HG03432 (cell line): Measurements from ENCODE around the gene XIRP2.

ENCODE experiments used
- ATAC-seq: cut with Tn5 transposase; IDR thresholded peaks from one replicate; pipeline ENCODE4 v1.9.1; 2021; ENCODE audit warnings: mild to moderate bottlenecking, moderate library complexity; ENCODE audit not compliant: unreplicated experiment

XIRP2 gene, protein sequence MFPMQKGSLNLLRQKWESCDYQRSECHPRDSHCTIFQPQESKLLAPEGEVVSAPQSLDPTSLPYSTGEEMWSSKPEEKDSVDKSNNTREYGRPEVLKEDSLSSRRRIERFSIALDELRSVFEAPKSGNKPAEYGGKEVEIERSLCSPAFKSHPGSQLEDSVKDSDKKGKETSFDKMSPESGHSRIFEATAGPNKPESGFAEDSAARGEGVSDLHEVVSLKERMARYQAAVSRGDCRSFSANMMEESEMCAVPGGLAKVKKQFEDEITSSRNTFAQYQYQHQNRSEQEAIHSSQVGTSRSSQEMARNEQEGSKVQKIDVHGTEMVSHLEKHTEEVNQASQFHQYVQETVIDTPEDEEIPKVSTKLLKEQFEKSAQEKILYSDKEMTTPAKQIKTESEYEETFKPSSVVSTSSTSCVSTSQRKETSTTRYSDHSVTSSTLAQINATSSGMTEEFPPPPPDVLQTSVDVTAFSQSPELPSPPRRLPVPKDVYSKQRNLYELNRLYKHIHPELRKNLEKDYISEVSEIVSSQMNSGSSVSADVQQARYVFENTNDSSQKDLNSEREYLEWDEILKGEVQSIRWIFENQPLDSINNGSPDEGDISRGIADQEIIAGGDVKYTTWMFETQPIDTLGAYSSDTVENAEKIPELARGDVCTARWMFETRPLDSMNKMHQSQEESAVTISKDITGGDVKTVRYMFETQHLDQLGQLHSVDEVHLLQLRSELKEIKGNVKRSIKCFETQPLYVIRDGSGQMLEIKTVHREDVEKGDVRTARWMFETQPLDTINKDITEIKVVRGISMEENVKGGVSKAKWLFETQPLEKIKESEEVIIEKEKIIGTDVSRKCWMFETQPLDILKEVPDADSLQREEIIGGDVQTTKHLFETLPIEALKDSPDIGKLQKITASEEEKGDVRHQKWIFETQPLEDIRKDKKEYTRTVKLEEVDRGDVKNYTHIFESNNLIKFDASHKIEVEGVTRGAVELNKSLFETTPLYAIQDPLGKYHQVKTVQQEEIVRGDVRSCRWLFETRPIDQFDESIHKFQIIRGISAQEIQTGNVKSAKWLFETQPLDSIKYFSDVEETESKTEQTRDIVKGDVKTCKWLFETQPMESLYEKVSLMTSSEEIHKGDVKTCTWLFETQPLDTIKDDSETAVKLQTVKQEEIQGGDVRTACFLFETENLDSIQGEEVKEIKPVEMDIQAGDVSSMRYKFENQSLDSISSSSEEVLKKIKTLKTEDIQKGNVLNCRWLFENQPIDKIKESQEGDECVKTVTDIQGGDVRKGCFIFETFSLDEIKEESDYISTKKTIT (N-terminal part only)

GRCh38 chr2:166888180-166888579 is at the start of gene XIRP2:
Gene XIRP2, plus strand, starts transcription at chr2:166888480. Its CDS starts 15,003 bp downstream, at chr2:166903483.
- no peak for ATAC-seq

DNA sequence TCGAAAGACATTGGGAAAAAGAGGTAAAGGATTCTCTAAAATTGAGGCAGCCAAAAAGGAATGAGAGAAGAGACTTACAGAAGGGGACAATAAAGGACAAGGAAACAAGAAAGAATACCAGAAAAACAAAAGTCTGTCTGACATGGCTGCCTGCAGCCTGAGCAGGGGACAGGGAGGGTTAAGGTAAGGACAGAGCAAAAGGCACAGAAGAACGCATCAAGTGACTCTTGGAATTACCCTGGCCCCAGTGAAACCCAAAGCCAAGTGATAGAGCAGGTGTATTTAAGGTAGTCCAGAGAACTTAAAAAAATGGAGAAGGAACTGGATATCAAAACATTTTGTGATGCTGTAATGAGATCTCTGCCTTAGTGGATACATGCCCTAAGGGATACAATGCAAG is 47.1 kb upstream of the XIRP2 start:
- ATAC-seq = no peak

DNA sequence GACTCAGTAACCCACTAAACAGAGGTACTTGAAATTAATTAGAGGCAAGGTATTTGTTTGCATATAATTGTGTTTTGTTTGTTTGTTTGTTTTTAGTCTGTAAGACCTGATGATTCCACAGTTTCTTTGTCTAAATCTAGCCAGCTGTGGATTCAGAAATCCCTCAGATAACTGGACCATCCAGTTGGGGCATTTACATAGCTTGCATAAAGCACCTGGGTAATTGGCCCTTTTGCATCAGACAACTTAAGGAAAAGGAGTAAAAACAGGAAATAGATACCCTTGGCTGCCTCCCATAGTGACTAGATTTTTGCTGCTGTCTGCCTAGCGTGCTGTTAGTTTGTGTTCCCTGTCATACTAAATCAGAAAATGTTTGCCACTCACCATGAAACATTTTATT is 46.6 kb upstream of the XIRP2 start:
- no peak for ATAC-seq

- ATAC-seq = no peak
Measured at GRCh38 chr2:166844111-166844510, 44.2 kb upstream of the XIRP2 start.

- no peak for ATAC-seq
Measured at GRCh38 chr2:166862468-166863132, 25.7 kb upstream of the XIRP2 start.

DNA sequence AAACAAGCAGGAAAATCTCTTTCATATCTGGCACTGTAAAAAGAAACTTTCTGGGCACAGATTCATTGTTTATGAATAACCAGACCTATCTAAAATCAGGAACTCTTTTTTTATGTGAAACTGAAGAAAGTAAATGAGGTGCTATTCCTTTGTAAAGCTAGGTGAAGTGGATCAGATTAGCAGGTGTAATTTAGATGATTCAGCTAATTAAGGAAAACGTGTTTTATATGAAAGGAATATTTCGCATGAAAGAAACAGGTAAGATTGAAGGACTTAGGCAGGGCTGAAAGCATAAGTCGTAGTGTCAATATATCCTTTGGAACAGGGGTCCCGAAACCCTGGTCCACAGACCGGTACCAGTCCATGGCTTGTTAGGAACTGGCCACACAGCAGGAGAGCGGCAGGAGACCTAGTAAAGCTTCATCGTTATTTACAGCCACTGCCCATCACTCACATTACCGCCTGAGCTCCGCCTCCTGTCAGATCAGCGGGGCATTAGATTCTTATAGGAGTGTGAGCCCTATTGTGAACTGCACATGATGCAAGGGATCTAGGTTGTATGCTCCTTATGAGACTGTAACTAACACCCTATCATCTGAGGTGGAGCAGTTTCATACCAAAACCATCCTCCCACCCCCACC is 20.3 kb upstream of the XIRP2 start:
- no peak for ATAC-seq

GRCh38 chr2:166870346-166870745 is 17.9 kb upstream of the XIRP2 start:
- no peak for ATAC-seq

GRCh38 chr2:166881177-166881576 is 7.1 kb upstream of the XIRP2 start:
- no peak for ATAC-seq

DNA sequence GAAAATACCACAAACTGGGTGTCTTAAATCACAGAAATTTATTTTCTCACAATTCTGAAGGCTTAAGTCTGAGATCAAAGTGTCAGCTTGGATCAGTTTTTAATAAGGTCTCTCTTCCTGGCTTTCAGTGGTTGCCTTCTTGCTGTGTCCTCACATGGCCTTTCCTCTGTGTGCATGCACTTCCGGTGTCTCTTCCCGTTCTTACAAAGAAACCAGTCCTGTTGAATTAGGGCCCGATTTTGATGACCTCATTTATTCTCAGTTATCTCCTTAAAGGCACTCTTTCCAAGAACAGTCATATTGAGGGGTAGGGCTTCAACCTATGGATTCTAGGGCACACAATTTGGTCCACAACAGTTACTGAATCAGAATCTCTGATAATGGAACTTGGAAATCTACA is 5.4 kb upstream of the XIRP2 start:
- ATAC-seq = no peak

- no peak for ATAC-seq
Measured at GRCh38 chr2:166891727-166892126, 3.4 kb downstream of the XIRP2 start.

GRCh38 chr2:166892397-166892796 is 4.1 kb downstream of the XIRP2 start:
- ATAC-seq = no peak

DNA sequence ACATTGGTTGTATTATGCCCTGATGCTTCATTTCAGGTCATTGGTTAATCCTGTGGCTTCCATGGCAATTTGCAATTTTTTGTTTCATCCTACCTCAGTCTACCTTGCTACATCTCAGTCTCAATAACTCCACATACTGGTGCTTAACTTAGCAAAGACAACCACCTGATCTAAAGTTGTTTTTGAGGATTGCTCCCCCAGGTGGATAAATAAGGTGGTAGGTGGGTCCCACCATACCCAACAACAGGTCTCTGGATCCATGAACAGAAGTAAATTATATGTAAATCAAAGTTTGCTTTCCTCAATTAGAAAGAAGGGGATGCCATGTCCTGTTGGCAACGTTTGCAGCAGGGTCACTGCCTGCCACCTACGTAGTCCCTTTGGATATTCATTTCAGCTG is 7.0 kb downstream of the XIRP2 start:
- ATAC-seq = no peak

GRCh38 chr2:166897666-166898065 is 9.4 kb downstream of the XIRP2 start:
- ATAC-seq = no peak

GRCh38 chr2:166899676-166900075 is 11.4 kb downstream of the XIRP2 start:
- no peak for ATAC-seq

- no peak for ATAC-seq
Measured at GRCh38 chr2:166900700-166901099, 12.4 kb downstream of the XIRP2 start.

GRCh38 chr2:166901336-166901735 is 13.1 kb downstream of the XIRP2 start:
- ATAC-seq = no peak

GRCh38 chr2:166916987-166917386 is 28.7 kb downstream of the XIRP2 start:
- ATAC-seq = no peak

- no peak for ATAC-seq
Measured at GRCh38 chr2:166917415-166917814, 29.1 kb downstream of the XIRP2 start.

- no peak for ATAC-seq
Measured at GRCh38 chr2:166921261-166921896, 33.1 kb downstream of the XIRP2 start.

GRCh38 chr2:166924967-166925366 is 36.7 kb downstream of the XIRP2 start:
- ATAC-seq = no peak
